GM19438 (cell line): ENCODE measurements around the gene ATP6AP1.

Source experiments
- ATAC-seq: cut with Tn5 transposase; IDR thresholded peaks from one replicate; pipeline ENCODE4 v1.9.1; 2021; ENCODE audit warnings: low read depth; ENCODE audit not compliant: unreplicated experiment

Gene ATP6AP1

GRCh38 chrX:154426916-154427770 is 1.3 kb upstream of the ATP6AP1 start:
- no peak for ATAC-seq

- no peak for ATAC-seq
Measured at GRCh38 chrX:154429711-154430110, 1.2 kb downstream of the ATP6AP1 start.

- ATAC-seq, result no peak
Measured at GRCh38 chrX:154430479-154430878, 2.0 kb downstream of the ATP6AP1 start.

- no peak for ATAC-seq
Measured at GRCh38 chrX:154430916-154431315, 2.4 kb downstream of the ATP6AP1 start.

- no peak for ATAC-seq
Measured at GRCh38 chrX:154431341-154431740, 2.9 kb downstream of the ATP6AP1 start.

GRCh38 chrX:154432210-154432609 is 3.7 kb downstream of the ATP6AP1 start:
- ATAC-seq, result no peak

GRCh38 chrX:154433605-154434004 is 5.1 kb downstream of the ATP6AP1 start:
- ATAC-seq, result no peak

GRCh38 chrX:154434394-154435168 is 6.1 kb downstream of the ATP6AP1 start:
- ATAC-seq, result no peak

- no peak for ATAC-seq
Measured at GRCh38 chrX:154435171-154435733, 6.8 kb downstream of the ATP6AP1 start.

GRCh38 chrX:154436374-154436982 is 8.0 kb downstream of the ATP6AP1 start:
- ATAC-seq, result no peak

- no peak for ATAC-seq
Measured at GRCh38 chrX:154436983-154437752, 8.7 kb downstream of the ATP6AP1 start, which contains the start of gene GDI1. Gene GDI1, plus strand, starts transcription at chrX:154437154. Its CDS starts 101 bp downstream, at chrX:154437255.

GRCh38 chrX:154437971-154438893 is 9.8 kb downstream of the ATP6AP1 start:
- ATAC-seq, result no peak

- ATAC-seq, result no peak
Measured at GRCh38 chrX:154439841-154440240, 11.4 kb downstream of the ATP6AP1 start.

- no peak for ATAC-seq
Measured at GRCh38 chrX:154440623-154441357, 12.3 kb downstream of the ATP6AP1 start.

- no peak for ATAC-seq
Measured at GRCh38 chrX:154441564-154441963, 13.1 kb downstream of the ATP6AP1 start.

- ATAC-seq, result no peak
Measured at GRCh38 chrX:154441984-154442707, 13.7 kb downstream of the ATP6AP1 start.

- ATAC-seq, result no peak
Measured at GRCh38 chrX:154443479-154443910, 15.0 kb downstream of the ATP6AP1 start.
